Small intestine (tissue), 7 donors: ENCODE data around the gene RGS12. TPM values are rescaled to one million over a fixed set of nuclear protein-coding genes. Genes with fewer than 3 reads are reported as not detected.

Experiments used
- DNase-seq, 2 donors: peaks; one replicate each; pipeline versions ENCODE4 v3.0.0 to v3.0.0-alpha.2; 2013
- FAIRE-seq: peaks from 2 replicates; lab custom pipeline; 2012; peaks lifted over from hg19 to GRCh38; lab: Jason Lieb, UNC
- H3K27ac ChIP-seq, 3 donors: one replicate each; pipeline ENCODE4 v1.5.1; 2013; ENCODE audit warnings: low read length in 2 of 3, mild to moderate bottlenecking in 2 of 3, control low read depth in 1 of 3, inconsistent platforms in 1 of 3, low read depth in 1 of 3, moderate library complexity in 1 of 3
- H3K27me3 ChIP-seq, 3 donors: one replicate each; pipeline ENCODE4 v1.6.1; 2013; ENCODE audit warnings: low read length in 3 of 3, inconsistent platforms in 1 of 3; ENCODE audit not compliant: control insufficient read depth in 3 of 3, insufficient read depth in 3 of 3
- H3K36me3 ChIP-seq, 3 donors: one replicate each; pipeline ENCODE4 v1.6.1; 2013; ENCODE audit warnings: low read length in 3 of 3, inconsistent platforms in 1 of 3, low read depth in 1 of 3, mild to moderate bottlenecking in 1 of 3, moderate library complexity in 1 of 3; ENCODE audit not compliant: control insufficient read depth in 3 of 3, insufficient read depth in 2 of 3
- H3K4me1 ChIP-seq, 3 donors: one replicate each; pipeline ENCODE4 v1.6.1; 2013; ENCODE audit warnings: low read length in 2 of 3, inconsistent platforms in 1 of 3, low read depth in 1 of 3, mild to moderate bottlenecking in 1 of 3, moderate library complexity in 1 of 3; ENCODE audit not compliant: control insufficient read depth in 3 of 3, insufficient read depth in 2 of 3
- H3K4me3 ChIP-seq, 3 donors: one replicate each; pipeline ENCODE4 v1.5.1; 2013; ENCODE audit warnings: low read length in 3 of 3, control low read depth in 1 of 3, inconsistent platforms in 1 of 3, low read depth in 1 of 3, mild to moderate bottlenecking in 1 of 3, moderate library complexity in 1 of 3
- H3K9me3 ChIP-seq, 2 donors: one replicate each; pipeline ENCODE4 v1.6.1; 2013; ENCODE audit warnings: low read depth in 1 of 2, low read length in 1 of 2; ENCODE audit not compliant: control insufficient read depth in 2 of 2, insufficient read depth in 1 of 2
- WGBS, 3 donors: extraction: QIAGEN DNeasy Blood & Tissue Kit; methylation state at CpG; one replicate each; pipeline ENCODE4 v1.1.7; 2013; 5-methylcytosine and 5-hydroxymethylcytosine counted together
- polyA plus RNA-seq, 4 donors: library from polyadenylated mRNA; stranded (reverse) in 3 of 4; unstranded in 1 of 4; fragments of 200-250 nt in 3 of 4; fragments of 120-200 nt in 1 of 4; gene quantifications; one replicate each; pipeline versions ENCODE4 v1.2.1 to v1.2.3, GENCODE V29; 2013
- donor health status: healthy with polysubstance abuse.
- donor health status: control.
- donor health status: control.
- donor health status: Bipolar disorder and iron deficiency.
- donor health status: healthy.

Gene RGS12
- polyA plus RNA-seq, 4 donors: 6.5 to 28.9 (median 12.6) TPM

DNA sequence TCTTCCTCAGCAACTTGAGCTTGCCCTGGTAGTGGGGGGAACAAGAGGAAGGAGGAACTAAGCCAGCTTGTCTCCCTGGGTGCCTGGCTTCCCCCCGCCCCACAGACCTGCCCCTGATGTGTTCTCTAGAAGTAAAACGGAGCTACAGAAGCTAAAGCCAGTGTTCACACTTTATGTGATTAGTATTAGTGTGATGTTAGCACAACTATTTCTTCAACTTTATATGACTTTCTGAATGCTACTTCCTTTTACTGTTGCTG lies 10.7 kb downstream of the RGS12 start:
- Histone ChIP-seq H3K4me3 (no peak overlapping the region), H3K4me1 (peaks cover 0 to 3% (median 2%) of the 10 kb centered on the region in 3 donors), H3K27me3 (no peaks in the 10 kb centered on the region), H3K36me3 (peaks cover 0 to 13% (median 0%) of the 10 kb centered on the region in 3 donors), H3K27ac (no peak overlapping the region), H3K9me3 (no peaks in the 10 kb centered on the region)
- FAIRE-seq (no peak), DNase-seq (no peak)
- WGBS, 3 donors: 79 to 84% (median 81%) methylated on average over 2 of the region's 2 CpGs

DNA sequence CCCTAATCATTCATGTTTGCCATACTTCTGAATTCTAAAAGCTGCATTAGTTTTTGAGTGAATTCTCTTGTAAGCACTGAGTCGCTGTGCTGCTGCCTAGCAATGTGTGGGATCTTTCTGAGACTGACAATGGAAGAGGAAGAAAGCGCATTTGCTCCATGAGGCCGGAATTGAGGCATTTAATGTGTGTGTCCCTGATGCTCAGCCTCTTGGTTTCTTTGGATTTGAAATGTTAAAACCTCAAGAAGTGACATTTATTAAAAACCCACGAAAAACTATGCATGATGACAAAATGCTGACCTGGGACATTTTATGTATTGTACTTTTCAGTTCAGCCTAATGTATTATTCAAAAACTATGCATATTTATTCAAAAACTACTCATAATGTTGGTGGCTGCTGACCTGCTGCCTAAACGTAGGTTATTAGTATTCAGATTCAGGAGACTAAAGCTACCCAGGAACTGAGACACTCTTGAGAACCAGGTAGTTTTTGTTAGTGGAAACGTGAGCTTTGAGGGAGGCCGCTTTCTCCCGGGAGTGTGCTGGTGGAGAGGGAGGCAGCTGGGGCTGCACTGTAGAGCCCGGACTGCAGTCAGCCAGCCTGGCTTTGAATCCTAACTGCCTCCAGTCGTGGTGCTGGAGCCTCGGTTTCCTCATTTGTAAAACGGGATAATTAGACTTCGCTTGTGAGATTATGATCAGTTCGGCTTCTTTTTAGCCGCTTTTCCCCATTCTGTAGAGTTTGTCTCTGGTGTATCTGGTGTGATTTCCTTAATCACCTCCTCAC lies 11.3 kb downstream of the RGS12 start:
- no peak for FAIRE-seq
- 86 to 90% (median 87%) methylated on average over 15 of the region's 15 CpGs for WGBS, 3 donors
- Histone ChIP-seq H3K9me3 (no peaks in the 10 kb centered on the region), H3K27ac (no peak overlapping the region), H3K36me3 (peaks cover 0 to 14% (median 0%) of the 10 kb centered on the region in 3 donors), H3K4me1 (peaks cover 0 to 3% (median 2%) of the 10 kb centered on the region in 3 donors), H3K27me3 (no peaks in the 10 kb centered on the region), H3K4me3 (no peak overlapping the region)
- no peak for DNase-seq

DNA sequence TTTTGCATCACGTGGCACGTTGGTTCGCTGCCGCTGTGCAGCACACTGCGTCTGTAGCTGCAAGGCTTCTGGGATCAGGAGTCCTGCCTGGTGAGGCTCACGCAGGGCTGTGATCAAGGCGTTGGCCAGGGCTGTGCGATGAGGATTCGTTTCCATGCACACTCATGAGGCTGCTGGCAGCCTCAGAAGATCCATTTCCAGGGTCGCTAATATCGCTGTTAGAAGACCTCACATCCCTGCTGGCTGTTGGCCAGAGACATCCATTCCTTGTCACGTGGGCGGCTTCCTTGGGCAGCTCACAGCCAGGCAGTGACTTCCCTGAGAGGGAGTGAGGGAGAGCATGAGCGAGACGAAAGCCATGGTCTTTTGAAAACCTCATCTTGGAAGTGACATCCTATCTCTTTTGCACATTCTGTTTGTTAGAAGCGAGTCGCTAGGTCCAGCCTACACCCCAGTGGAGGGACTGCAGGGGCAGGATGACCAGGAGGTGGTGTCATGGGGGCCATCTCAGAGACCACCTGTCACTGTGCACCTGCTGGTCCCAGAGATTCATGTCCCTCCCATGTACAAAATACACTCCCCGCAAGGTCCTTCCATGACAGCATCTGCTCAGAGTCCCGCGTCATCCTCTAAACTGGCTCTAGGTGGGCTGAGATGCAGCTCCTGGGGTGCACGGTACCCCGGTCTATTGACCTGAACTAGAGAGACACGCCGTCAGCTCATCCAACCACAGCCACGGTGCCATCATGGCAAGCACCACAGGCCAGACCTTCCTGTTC lies 12.2 kb downstream of the RGS12 start:
- Histone ChIP-seq H3K4me3 (no peak overlapping the region), H3K36me3 (peaks cover 0 to 14% (median 0%) of the 10 kb centered on the region in 3 donors), H3K4me1 (peaks cover 0 to 3% (median 2%) of the 10 kb centered on the region in 3 donors), H3K27me3 (no peaks in the 10 kb centered on the region), H3K9me3 (no peaks in the 10 kb centered on the region), H3K27ac (peak overlapping the region in 2 of 3 donors; percentile 6 to 45)
- DNase-seq: no peak
- FAIRE-seq: no peak
- WGBS, 3 donors: 64 to 86% (median 78%) methylated on average over 25 of the region's 25 CpGs

DNA sequence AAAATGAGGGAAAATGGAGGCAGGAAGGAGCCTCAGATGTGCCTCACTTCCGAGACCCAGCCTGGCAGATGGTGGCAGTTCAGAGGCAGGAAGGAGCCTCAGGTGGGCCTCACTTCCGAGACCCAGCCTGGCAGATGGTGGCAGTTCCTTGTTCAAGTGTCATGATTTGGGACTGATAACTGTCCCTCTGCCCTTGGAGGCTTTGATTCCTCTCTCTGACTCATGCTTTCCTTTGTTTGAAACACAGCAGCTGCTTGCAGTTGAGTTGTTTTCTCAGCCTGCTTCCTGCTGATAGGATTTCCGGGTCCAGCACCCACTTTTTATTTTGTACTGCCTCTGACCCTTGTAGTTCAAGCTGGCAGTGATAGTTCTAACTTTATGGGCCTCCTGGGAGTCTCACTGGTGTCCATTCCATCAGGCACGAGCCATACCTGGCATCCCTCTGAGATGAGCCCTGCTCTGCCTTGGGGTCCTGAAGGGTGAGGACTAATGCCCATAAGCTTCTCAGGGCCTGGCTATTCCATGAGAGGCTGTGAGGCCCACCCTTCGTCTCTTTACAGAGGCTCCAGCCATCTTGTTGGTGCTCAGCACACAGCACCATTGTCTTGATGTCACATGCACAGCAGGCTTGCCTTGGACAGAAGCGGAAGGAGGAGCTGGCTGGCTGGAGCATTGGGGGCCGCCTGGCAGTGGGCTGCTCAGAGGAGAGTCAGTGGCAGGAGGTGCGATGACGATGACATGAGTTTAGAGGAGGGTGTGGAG lies 13.0 kb downstream of the RGS12 start:
- H3K27me3 ChIP-seq: no peaks in the 10 kb centered on the region
- no peak for FAIRE-seq

DNA sequence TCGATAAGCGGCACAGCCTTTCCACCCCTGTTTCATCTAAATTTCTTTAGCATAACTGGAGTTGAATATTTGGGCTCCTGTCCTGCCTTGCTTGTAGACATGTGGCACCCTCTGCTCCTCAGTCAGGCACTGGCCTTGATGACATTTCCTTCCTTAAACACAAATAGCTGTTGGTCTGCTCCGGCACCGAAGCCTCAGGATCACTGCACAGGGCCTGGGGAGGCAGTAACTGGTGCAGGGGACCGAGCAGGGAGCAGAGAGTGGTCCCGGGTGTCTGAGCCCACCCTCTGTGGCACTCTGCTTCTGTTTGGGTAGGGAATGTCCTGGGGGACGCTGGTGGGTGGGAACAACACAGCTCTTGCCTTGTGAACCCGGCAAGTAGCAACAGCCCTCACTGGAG lies 13.6 kb downstream of the RGS12 start:
- H3K27me3 ChIP-seq: no peaks in the 10 kb centered on the region
- H3K9me3 ChIP-seq: no peaks in the 10 kb centered on the region
- no peak for DNase-seq
- FAIRE-seq: no peak
- H3K36me3 ChIP-seq: peaks cover 0 to 12% (median 0%) of the 10 kb centered on the region in 3 donors
- no peak overlapping the region for H3K27ac ChIP-seq
- H3K4me3 ChIP-seq: no peak overlapping the region
- WGBS, 3 donors: 81 to 90% (median 83%) methylated on average over 8 of the region's 8 CpGs
- peaks cover 0 to 4% (median 0%) of the 10 kb centered on the region in 3 donors for H3K4me1 ChIP-seq

More for the DNA sequence above, 13.0 kb downstream of the RGS12 start:
- Histone ChIP-seq H3K9me3 (no peaks in the 10 kb centered on the region), H3K27ac (peak overlapping the region in 2 of 3 donors; percentile 6 to 45), H3K4me3 (no peak overlapping the region), H3K36me3 (peaks cover 0 to 12% (median 0%) of the 10 kb centered on the region in 3 donors), H3K4me1 (peaks cover 0 to 3% (median 0%) of the 10 kb centered on the region in 3 donors)
- WGBS, 3 donors: 65 to 67% (median 65%) methylated on average over 9 of the region's 9 CpGs
- DNase-seq: peak; percentile 40 to 63

DNA sequence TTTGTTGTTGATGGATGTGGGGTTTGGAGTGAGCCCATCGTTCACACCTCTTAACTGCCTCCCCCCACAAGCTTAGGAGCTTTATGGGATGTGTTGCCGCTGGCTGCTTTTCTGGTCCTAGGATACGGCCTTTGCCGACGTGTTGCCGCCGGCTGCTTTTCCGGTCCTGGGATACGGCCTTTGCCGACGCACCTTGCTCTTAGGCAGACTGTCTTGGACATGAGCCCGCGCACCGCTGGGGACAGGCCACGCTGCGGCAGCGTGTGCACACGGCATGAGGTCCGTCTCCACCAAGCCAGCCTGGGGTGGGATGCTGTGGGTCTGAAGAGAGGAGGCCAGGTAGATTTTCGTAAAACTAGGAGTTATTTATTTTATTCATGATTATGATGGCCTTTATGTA lies 14.2 kb downstream of the RGS12 start:
- 94 to 98% (median 97%) methylated on average over 20 of the region's 20 CpGs for WGBS, 3 donors
- H3K27me3 ChIP-seq: no peaks in the 10 kb centered on the region
- H3K4me1 ChIP-seq: peaks cover 0 to 10% (median 0%) of the 10 kb centered on the region in 3 donors
- no peak overlapping the region for H3K27ac ChIP-seq
- DNase-seq (no peak), FAIRE-seq (no peak)
- no peaks in the 10 kb centered on the region for H3K9me3 ChIP-seq
- H3K4me3 ChIP-seq: no peak overlapping the region
- peaks cover 0 to 12% (median 0%) of the 10 kb centered on the region in 3 donors for H3K36me3 ChIP-seq

DNA sequence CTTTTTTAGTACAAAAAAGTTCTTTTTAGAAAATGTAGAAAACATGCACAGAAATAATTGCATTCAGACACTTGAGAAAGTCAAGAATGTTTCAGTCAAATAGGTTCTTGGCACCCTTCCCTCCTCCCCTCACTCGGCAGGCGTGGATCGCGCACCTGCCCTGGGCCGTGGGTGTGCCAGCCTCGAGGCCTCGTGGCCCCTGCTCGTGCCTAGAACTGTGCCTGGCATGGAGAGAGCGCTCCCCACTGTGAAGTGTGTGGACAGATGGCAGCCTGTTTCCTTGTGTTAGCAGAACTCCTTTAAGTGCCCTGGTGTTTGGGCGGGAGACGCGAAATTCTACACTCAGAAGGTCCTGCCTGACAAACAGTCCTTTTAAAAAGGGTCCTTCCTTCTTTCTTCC lies 14.7 kb downstream of the RGS12 start:
- Histone ChIP-seq H3K27ac (no peak overlapping the region), H3K36me3 (peaks cover 0 to 12% (median 0%) of the 10 kb centered on the region in 3 donors), H3K9me3 (no peaks in the 10 kb centered on the region), H3K4me1 (peaks cover 0 to 14% (median 0%) of the 10 kb centered on the region in 3 donors), H3K27me3 (no peaks in the 10 kb centered on the region), H3K4me3 (no peak overlapping the region)
- DNase-seq (no peak), FAIRE-seq (no peak)
- WGBS, 3 donors: 68 to 82% (median 77%) methylated on average over 12 of the region's 12 CpGs
